ENCODE measurements around the gene SDC1.

GRCh38 chr2:20231159-20231558, 6.2 kb upstream of the SDC1 start:
- TF ChIP-seq EP300 (IDR thresholded peaks at IDR 0.05; ENCODE audit: low read depth) (no peak), CTCF (IDR thresholded peaks at IDR 0.05) (no peak), POLR2A (IDR thresholded peaks at IDR 0.05) (no peak)
